ENCODE measurements around the gene DRC1.
"Not testable (repeated sequence)": the region's sequence is repeated elsewhere in the genome, so short reads cannot be mapped to it uniquely, and the experiment has no call there.

The DRC1 gene

GRCh38 chr2:26401739-26402541 is at the start of gene DRC1:
TSS of gene DRC1 (plus strand) at chr2:26401920. CDS start at chr2:26401990, 70 bp downstream.
- no peaks in the 10 kb centered on the region for H3K36me3 ChIP-seq
- H3K9me3 ChIP-seq, result no peaks in the 10 kb centered on the region
- H3K27ac ChIP-seq, result no peak within 1 kb of the TSS
- TF ChIP-seq CTCF (IDR thresholded peaks at IDR 0.05), result no peak
- H3K4me3 ChIP-seq (ENCODE audit: low read depth in 1 of 2, low read length in 1 of 2), result peak within 1 kb of the TSS; percentile 7 to 41
- H3K27me3 ChIP-seq, result peaks cover 25% of the 10 kb centered on the region
- H3K4me1 ChIP-seq (ENCODE audit: control insufficient read depth in 1 of 2, insufficient read depth in 1 of 2, low read depth in 1 of 2, low read length in 1 of 2), result peaks cover 5 to 12% of the 10 kb centered on the region in 2 experiments

DNA sequence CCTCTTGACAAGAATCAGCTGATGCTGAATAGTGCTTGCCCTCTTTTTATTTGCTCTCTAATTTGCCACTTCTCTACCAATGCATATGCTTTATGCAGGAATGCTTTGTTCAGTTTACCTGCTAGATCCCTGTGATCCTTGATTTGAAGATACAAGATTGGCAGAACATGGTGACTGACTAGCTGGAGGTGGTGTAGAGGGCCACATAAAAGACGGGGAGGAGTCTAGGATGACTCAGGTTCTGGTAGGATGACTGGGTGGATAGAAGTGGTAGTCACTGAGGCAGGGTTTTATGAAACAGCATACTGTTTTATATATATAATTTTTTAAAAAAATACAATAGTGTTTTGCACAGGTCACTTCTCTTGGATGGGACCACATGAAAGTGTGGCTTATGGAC is 48.8 kb upstream of the DRC1 start:
- no peak for TF ChIP-seq CTCF (IDR thresholded peaks at IDR 0.05)
- no peaks in the 10 kb centered on the region for H3K36me3 ChIP-seq
- H3K4me3 ChIP-seq (ENCODE audit: low read depth in 1 of 2, low read length in 1 of 2), result no peak overlapping the region
- H3K4me1 ChIP-seq (ENCODE audit: control insufficient read depth in 1 of 2, insufficient read depth in 1 of 2, low read depth in 1 of 2, low read length in 1 of 2), result peaks cover 5% of the 10 kb centered on the region in 2 experiments
- no peaks in the 10 kb centered on the region for H3K27me3 ChIP-seq
- no peak overlapping the region for H3K27ac ChIP-seq
- H3K9me3 ChIP-seq, result no peaks in the 10 kb centered on the region

- H3K9me3 ChIP-seq; H3K27ac ChIP-seq; H3K27me3 ChIP-seq; H3K4me3 ChIP-seq (ENCODE audit: low read depth in 1 of 2, low read length in 1 of 2); H3K36me3 ChIP-seq; H3K4me1 ChIP-seq (ENCODE audit: control insufficient read depth in 1 of 2, insufficient read depth in 1 of 2, low read depth in 1 of 2, low read length in 1 of 2): not testable (repeated sequence)
Observed at GRCh38 chr2:26354469-26354868, 47.3 kb upstream of the DRC1 start.

DNA sequence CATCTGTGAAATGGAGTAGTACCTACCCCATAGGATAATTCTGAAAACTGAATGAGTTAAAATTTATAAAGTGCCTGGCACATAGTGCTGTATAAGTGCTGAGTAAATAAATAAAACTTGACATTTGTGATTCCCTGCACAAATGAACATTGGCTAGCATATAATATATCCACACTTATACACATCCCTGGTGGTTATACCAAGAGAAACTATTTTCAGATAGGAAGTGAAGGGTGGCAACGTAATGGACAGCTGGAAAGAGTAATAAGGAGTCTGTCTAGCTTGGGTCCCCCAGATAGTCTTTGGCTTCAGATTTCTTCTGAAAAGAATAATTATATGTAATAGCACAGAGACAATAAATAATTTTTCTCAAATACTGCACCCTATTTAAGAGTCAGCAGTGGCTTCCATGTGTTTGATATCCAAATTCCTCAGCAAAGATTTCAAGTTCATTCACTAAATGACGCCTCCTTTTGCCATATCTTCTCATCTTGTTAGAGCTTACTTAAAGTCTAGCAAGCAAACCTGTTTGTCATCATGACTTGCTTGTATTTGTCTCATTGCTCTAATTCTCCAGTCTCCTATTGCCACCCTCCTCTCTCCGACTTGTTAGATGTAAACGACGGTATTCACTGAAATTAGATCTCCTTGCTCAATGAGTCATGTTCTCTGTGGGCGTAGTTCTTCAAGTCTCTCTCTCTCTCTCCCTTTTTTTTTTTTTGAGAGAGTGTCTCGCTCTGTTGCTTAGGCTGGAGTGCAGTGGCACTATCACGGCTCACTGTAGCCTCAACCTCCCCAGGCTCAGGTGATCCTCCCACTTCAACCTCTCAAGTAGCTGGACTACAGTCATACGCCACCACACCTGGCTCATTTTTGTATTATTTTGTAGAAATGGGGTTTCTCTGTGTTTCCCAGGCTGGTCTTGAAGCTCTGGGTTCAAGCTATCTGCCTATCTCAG is 46.4 kb upstream of the DRC1 start:
- no peak overlapping the region for H3K27ac ChIP-seq
- no peaks in the 10 kb centered on the region for H3K27me3 ChIP-seq
- no peaks in the 10 kb centered on the region for H3K4me1 ChIP-seq (ENCODE audit: control insufficient read depth in 1 of 2, insufficient read depth in 1 of 2, low read depth in 1 of 2, low read length in 1 of 2)
- no peak for TF ChIP-seq CTCF (IDR thresholded peaks at IDR 0.05)
- no peak overlapping the region for H3K4me3 ChIP-seq (ENCODE audit: low read depth in 1 of 2, low read length in 1 of 2)
- H3K36me3 ChIP-seq, result no peaks in the 10 kb centered on the region
- H3K9me3 ChIP-seq, result no peaks in the 10 kb centered on the region

DNA sequence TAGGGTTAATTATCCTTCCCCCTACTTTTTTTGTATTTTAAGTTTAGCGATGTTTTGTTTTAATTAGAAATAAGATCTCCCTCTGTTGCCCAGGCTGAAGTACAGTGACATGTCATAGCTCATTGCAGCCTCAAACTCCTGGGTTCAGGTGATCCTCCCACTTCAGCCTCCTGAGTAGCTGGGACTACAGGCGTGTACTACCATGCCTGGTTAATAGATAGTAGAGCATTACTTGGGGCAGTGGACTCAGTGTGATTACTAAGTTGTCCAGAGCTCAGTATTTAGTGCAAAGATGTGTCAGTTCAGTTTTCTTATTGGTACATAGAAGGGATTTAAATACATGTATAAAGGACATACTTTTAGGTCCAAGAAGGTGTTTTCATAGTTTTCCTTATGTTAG is 45.6 kb upstream of the DRC1 start:
- Histone ChIP-seq H3K9me3 (no peaks in the 10 kb centered on the region), H3K27ac (no peak overlapping the region), H3K36me3 (no peaks in the 10 kb centered on the region), H3K27me3 (no peaks in the 10 kb centered on the region), H3K4me1 (ENCODE audit: control insufficient read depth in 1 of 2, insufficient read depth in 1 of 2, low read depth in 1 of 2, low read length in 1 of 2) (no peaks in the 10 kb centered on the region), H3K4me3 (ENCODE audit: low read depth in 1 of 2, low read length in 1 of 2) (no peak overlapping the region)
- no peak for TF ChIP-seq CTCF (IDR thresholded peaks at IDR 0.05)

DNA sequence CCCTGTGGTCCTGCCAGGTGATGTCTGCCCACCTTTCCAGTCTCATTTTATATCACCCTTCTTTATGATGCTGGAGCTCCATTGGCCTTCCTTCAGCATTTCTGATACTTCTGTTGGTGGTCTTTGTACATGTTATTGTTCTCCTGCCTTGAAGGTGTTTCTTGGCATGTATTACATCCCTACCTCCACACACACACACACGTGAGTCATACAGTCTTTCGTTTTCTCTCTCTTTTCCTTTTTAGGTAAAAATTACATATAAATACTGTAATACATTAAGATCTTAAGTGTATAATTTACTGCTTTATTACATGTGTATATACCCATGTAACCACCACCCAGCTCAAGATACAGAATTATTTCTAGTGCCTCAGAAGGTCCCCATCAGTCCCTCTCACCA is 44.9 kb upstream of the DRC1 start:
- no peak overlapping the region for H3K4me3 ChIP-seq (ENCODE audit: low read depth in 1 of 2, low read length in 1 of 2)
- no peaks in the 10 kb centered on the region for H3K9me3 ChIP-seq
- H3K27ac ChIP-seq, result no peak overlapping the region
- H3K27me3 ChIP-seq, result no peaks in the 10 kb centered on the region
- no peaks in the 10 kb centered on the region for H3K36me3 ChIP-seq
- TF ChIP-seq CTCF (IDR thresholded peaks at IDR 0.05), result no peak
- no peaks in the 10 kb centered on the region for H3K4me1 ChIP-seq (ENCODE audit: control insufficient read depth in 1 of 2, insufficient read depth in 1 of 2, low read depth in 1 of 2, low read length in 1 of 2)
